Smooth muscle cell of the brain vasculature (primary cell): ENCODE results near the gene ZNF732.
"Not testable (repeated sequence)": the region's sequence is repeated elsewhere in the genome, so short reads cannot be mapped to it uniquely, and the experiment has no call there.

Experiments
- DNase-seq: peaks from one replicate; pipeline ENCODE4 v3.0.0-alpha.2; 2012; ENCODE audit warnings: low read depth, low spot score

The ZNF732 gene

DNA sequence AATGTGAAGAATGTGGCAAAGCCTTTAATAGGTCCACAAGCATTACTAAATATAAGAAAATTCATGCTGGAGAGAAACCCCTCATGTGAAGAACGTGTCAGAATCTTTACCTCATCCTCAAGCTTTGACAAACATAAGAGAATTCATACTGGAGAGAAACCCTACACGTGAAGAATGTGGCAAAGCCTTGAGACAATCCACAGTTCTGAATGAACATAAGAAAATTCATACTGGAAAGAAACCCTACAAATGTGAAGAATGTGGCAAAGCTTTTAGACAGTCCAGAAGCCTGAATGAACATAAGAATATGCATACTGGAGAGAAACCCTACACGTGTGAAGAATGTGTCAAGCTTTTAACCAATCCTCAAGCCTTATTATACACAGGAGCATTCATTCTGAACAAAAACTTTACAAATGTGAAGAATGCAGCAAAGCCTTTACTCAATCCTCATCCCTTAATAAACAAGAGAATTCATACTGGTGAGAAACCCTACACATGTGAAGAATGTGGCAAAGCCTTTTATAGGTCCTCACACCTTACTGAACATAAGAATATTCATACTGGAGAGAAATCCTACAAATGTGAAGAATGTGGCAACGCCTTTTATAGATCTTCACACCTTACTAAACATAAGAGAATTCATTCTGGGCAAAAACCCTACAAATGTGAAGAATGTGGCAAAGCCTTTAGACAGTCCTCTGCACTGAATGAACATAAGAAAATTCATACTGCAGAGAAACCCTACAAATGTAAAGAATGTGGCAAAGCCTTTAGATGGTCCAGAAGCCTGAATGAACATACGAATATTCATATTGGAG lies 51.1 kb downstream of the ZNF732 start:
- DNase-seq = no peak

DNA sequence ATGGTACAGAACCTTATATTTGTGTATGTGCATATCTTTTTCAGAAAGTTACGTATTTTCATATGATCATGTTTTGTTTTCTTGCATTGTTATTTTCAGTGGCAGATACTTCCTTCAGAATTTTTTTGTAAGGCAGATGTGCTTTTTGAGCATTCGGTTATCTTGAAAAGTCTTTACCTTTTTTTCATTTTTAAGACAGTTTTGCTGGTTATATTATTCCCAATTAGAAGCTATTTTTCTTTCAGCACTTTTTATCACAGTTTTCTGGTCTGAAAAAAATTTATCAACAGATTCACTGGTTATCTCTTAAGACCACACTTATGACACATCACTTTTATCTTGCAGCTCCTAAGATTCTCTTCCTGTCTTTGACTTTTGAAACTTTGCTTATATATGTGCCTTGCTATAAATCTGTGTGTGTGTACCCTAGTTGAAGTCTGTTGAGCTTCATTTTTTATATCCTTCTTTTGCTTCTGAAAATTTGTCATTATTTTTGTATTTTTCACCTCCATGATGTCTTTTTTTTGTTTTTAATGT lies 53.1 kb downstream of the ZNF732 start:
- no peak for DNase-seq

DNA sequence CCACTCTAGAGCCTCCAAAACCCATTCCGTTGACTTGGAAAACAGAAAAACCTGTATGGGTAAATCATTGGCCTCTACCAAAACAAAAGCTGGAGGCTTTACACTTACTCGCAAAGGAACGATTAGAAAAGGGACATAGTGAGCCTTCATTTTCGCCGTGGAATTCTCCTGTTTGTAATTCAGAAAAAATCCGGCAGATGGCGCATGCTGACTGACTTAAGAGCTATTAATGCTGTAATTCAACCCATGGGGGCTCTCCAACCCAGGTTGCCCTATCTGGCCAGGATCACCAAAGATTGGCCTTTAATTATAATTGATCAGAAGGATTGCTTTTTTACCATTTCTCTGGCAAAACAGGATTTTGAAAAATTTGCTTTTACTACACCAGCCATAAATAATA lies 60.8 kb downstream of the ZNF732 start:
- no peak for DNase-seq

DNA sequence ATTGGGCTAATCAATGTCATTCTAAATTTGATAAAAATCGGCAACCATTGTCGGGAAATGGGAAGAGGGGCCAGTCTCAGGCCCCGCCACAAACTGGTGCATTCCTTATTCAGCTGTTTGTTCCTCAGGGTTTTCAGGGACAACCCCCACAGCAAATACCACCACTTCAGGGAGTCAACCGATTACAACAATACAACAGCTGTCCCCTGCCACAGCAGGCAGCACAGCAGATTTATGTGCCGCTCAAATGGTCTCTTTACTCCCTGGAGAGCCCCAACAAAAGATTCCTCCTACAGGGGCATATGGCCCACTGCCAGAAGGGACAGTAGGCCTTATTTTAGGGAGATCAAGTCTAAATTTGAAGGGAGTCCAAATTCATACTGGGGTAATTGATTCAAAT lies 61.8 kb downstream of the ZNF732 start:
- no peak for DNase-seq

DNA sequence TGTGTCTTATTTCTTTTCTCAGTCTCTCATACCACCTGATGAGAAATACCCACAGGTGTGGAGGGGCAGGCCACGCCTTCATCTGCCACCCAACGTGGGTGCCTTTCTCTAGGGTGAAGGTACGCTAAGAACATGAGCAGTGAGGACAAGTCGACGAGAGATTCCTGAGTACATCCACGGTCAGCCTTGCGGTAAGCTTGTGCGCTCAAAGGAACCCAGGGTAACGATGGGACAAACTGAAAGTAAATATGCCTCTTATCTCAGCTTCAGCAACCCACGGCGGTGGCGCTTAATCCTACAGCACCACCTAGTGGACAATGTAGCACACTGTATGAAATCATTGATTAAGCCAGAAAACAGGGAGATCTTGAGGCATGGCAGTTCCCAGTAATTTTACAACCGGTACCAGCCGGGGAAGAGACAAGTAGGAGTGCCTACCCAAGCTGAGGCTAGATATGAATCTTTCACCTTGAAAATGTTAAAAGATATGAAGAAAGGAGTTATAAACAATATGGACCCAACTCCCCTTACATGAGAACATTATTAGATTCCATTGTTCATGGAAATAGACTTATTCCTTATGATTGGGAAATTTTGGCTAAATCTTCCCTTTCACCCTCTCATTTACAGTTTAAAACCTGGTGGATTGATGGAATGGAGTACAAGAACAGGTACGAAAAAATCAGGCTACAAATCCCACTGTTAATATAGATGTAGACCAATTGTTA lies 63.0 kb downstream of the ZNF732 start:
- no peak for DNase-seq

DNA sequence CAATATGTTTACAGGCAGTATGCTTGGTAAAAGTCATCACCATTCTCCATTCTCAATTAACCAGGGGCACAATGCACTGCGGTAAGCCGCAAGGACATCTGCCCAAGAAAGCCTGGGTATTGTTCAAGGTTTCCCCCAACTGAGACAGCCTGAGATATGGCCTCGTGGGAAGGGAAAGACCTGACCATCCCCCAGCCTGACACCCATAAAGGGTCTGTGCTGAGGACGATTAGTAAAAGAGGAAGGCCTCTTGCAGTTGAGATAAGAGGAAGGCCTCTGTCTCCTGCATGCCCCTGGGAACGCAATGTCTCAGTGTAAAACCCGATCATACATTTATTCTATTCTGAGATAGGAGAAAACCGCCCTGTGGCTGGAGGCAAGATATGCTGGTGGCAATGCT lies 63.9 kb downstream of the ZNF732 start:
- not testable (repeated sequence) for DNase-seq

DNA sequence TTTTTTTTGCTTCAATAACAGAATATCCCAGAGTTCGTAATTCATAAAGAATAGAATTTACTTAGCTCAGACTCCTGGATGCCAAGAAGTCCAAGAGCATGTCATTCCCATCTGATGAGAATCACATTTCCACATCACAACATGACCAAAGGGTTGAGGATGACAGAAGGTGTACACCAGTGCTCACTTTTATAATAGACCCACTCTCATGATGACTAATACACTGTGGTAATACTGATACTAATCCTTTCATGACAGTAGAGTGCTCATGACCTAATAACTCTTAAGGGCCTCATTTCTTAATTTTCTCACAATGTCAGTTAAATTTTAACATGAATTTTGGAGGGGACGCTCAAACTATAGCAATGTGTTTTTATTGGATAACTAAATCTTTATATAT lies 69.2 kb downstream of the ZNF732 start:
- DNase-seq = no peak

DNA sequence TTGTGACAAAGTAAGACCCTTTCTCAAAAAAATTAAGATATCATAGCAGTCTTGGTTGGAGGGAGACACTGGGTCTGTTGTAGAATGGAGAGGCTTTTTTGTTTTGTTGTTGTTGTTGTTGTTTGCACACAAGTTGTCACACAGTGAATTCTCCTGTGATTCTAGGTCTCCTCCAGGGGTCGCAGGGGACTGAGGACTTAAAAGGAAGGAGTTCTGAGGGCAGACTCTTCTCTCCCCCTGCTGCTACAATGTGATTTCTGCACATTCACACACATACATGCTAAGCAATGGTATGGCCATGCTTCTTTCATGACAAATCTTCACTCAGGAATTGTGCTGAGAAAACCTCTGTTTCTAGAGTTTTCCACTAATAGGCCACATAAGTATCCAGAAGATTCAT lies 71.1 kb downstream of the ZNF732 start:
- no peak for DNase-seq

DNA sequence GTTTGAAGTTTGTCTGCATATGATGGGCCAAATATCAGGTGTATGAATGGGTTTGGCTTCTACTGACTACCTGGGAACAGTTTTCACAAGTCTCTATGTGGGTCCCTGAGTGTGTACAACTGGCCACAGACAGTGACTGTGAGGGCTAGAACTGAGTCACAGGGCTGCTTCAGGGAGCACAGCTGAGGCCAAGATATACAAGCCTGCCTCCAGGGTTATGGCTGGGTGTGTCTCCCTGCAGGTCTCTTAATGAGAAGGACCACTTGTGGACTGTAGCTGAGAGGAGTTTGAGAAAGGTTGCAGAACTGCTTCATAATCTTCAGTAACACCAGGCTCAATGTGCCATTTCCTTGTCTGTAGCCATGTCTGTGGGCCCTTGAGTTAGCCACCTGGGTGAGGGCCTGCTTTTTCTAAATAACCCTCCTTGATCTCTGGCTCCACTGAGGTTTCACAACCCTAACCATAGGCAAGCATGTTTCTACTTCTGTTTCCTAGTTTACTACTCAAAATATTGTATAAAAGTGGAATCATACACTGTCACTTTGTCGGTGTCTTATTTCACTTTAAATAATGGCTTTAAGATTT lies 81.3 kb downstream of the ZNF732 start:
- DNase-seq = no peak
